Hepatocyte (in vitro differentiated cells): ENCODE data around the gene GRAP2. TPM values are rescaled to one million over a fixed set of nuclear protein-coding genes. Genes with fewer than 3 reads are reported as not detected.

Experiments used
- DNase-seq: peaks from one replicate; pipeline ENCODE4 v3.0.0-alpha.2; 2016; ENCODE audit warnings: low spot score
- H2AFZ ChIP-seq: fragments of 200-600 bp; sonication (generic); 2 replicates; pipeline ENCODE4 v1.6.0; 2016; ENCODE audit warnings: antibody characterized with exemption, mild to moderate bottlenecking
- H3K27ac ChIP-seq: fragments of 200-600 bp; sonication (generic); 2 replicates; pipeline ENCODE4 v1.5.1; 2016; ENCODE audit warnings: mild to moderate bottlenecking
- H3K27me3 ChIP-seq: fragments of 200-600 bp; sonication (generic); 2 replicates; pipeline ENCODE4 v1.6.1; 2016
- H3K36me3 ChIP-seq: fragments of 200-600 bp; sonication (generic); replicated peaks from 2 replicates; pipeline ENCODE4 v1.5.1; 2016; ENCODE audit warnings: low read depth; ENCODE audit not compliant: insufficient read depth
- H3K4me1 ChIP-seq: fragments of 200-600 bp; sonication (generic); 2 replicates; pipeline ENCODE4 v1.5.1; 2016; ENCODE audit warnings: mild to moderate bottlenecking, moderate library complexity; ENCODE audit not compliant: insufficient read depth
- H3K4me2 ChIP-seq: fragments of 200-600 bp; sonication (generic); 2 replicates; pipeline ENCODE4 v1.6.0; 2016
- H3K4me3 ChIP-seq: fragments of 200-600 bp; sonication (generic); 2 replicates; pipeline ENCODE4 v1.5.1; 2016; ENCODE audit warnings: mild to moderate bottlenecking
- H3K79me2 ChIP-seq: fragments of 200-600 bp; sonication (generic); 2 replicates; pipeline ENCODE4 v1.6.0; 2017; ENCODE audit warnings: mild to moderate bottlenecking
- H3K9me2 ChIP-seq: fragments of 200-600 bp; sonication (generic); replicated peaks from 2 replicates; pipeline ENCODE4 v1.6.0; 2017; ENCODE audit warnings: mild to moderate bottlenecking; ENCODE audit not compliant: insufficient read depth
- H3K9me3 ChIP-seq: fragments of 200-600 bp; sonication (generic); 2 replicates; pipeline ENCODE4 v1.5.1; 2016; ENCODE audit warnings: low read depth, mild to moderate bottlenecking
- H4K20me1 ChIP-seq: fragments of 200-600 bp; sonication (generic); 2 replicates; pipeline ENCODE4 v1.6.0; 2016; ENCODE audit warnings: mild to moderate bottlenecking; ENCODE audit not compliant: insufficient read depth, poor library complexity, severe bottlenecking
- EZH2 ChIP-seq: fragments of 200-600 bp; sonication (generic); IDR thresholded peaks from 2 replicates; pipeline ENCODE4 v1.6.1; 2016; ENCODE audit warnings: antibody characterized with exemption, mild to moderate bottlenecking, borderline replicate concordance
- EZH2phosphoT487 ChIP-seq: fragments of 200-600 bp; sonication (generic); IDR thresholded peaks from one replicate; pipeline ENCODE4 v1.6.1; 2018; ENCODE audit warnings: antibody characterized with exemption, mild to moderate bottlenecking, low read depth, moderate library complexity; ENCODE audit not compliant: unreplicated experiment, severe bottlenecking
- WGBS: methylation state at CpG from one replicate; pipeline ENCODE4 v1.1.6; 2016; ENCODE audit warnings: low lambda C conversion rate; ENCODE audit errors: missing lambda C conversion rate; 5-methylcytosine and 5-hydroxymethylcytosine counted together
- polyA plus RNA-seq: library from polyadenylated mRNA; unstranded; fragments of >200 nt; fragmentation: Nextera tagmentation; extraction: Ambion mirVana; gene quantifications from 2 replicates; pipeline ENCODE4 v1.2.1, GENCODE V29; 2016
- total RNA-seq: library from RNA; depleted of rRNA; stranded (reverse); fragments of >200 nt; gene quantifications from 2 replicates; pipeline ENCODE4 v1.2.3, GENCODE V29; 2014
- TF ChIP-seq, protein P1 (sequence below): fragments of 200-600 bp; sonication (generic); IDR thresholded peaks from 2 replicates; pipeline ENCODE4 v1.5.1; 2016; ENCODE audit warnings: antibody characterized with exemption, mild to moderate bottlenecking; ENCODE audit not compliant: poor library complexity

GRAP2 gene
- total and polyA plus RNA-seq, 2 experiments from 2014 or later, result 0.51 TPM; not detected in 1

DNA sequence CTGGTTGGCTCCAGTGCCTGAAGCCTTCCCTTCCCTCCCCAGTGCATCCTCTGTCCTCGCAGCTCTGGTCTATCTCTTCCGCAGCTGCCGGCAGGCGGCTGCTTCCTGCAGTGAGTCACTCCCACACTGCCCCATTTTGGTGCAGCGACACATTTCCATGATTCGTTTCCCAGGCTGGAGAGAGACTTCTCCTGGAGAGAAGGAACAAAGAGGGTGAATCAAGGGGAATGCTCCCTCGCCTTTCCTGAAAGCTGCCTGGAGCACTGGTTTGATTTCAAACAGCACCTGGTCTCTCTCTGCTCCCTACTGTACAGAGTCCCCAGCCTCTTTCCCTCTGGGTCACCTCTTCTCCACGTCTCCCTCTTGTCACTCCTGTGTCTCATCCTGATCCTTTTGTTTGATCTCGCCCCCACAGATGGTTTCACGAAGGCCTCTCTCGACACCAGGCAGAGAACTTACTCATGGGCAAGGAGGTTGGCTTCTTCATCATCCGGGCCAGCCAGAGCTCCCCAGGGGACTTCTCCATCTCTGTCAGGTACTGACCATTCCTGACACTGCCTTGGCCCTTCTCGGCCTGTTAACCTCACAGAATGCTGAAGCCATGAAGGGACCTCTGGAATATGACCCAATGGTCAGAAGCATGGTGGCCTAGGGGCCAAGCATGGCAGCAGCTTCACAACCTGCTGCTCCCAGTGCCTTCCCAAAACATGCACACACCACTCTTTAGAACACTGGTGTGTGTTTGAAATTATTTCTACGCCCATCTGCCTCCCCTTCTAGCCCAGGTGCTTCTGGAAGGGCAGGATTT, 59.0 kb downstream of the GRAP2 start, which contains the start of gene TMA7B:
Gene TMA7B (plus strand): TSS at position 758 of the 808 bp plus-strand sequence. CDS start 3,978 bp downstream, outside the sequence.
- TF ChIP-seq EZH2 (no peak), EZH2phosphoT487 (no peak)
- TF ChIP-seq, protein P1, sequence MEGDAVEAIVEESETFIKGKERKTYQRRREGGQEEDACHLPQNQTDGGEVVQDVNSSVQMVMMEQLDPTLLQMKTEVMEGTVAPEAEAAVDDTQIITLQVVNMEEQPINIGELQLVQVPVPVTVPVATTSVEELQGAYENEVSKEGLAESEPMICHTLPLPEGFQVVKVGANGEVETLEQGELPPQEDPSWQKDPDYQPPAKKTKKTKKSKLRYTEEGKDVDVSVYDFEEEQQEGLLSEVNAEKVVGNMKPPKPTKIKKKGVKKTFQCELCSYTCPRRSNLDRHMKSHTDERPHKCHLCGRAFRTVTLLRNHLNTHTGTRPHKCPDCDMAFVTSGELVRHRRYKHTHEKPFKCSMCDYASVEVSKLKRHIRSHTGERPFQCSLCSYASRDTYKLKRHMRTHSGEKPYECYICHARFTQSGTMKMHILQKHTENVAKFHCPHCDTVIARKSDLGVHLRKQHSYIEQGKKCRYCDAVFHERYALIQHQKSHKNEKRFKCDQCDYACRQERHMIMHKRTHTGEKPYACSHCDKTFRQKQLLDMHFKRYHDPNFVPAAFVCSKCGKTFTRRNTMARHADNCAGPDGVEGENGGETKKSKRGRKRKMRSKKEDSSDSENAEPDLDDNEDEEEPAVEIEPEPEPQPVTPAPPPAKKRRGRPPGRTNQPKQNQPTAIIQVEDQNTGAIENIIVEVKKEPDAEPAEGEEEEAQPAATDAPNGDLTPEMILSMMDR, result peak; percentile 8
- WGBS, result 51% methylated on average over 14 of the region's 14 CpGs
- Histone ChIP-seq H3K4me3 (no peak within 1 kb of the TSS), H2AFZ (no peak within 1 kb of the TSS), H4K20me1 (no peaks in the 10 kb centered on the region), H3K9me2 (no peaks in the 10 kb centered on the region), H3K4me1 (no peaks in the 10 kb centered on the region), H3K9me3 (no peaks in the 10 kb centered on the region), H3K36me3 (no peaks in the 10 kb centered on the region), H3K4me2 (no peak within 1 kb of the TSS), H3K79me2 (no peaks in the 10 kb centered on the region), H3K27me3 (no peaks in the 10 kb centered on the region), H3K27ac (peak within 1 kb of the TSS; percentile 18)
- DNase-seq, result peak; percentile 68

DNA sequence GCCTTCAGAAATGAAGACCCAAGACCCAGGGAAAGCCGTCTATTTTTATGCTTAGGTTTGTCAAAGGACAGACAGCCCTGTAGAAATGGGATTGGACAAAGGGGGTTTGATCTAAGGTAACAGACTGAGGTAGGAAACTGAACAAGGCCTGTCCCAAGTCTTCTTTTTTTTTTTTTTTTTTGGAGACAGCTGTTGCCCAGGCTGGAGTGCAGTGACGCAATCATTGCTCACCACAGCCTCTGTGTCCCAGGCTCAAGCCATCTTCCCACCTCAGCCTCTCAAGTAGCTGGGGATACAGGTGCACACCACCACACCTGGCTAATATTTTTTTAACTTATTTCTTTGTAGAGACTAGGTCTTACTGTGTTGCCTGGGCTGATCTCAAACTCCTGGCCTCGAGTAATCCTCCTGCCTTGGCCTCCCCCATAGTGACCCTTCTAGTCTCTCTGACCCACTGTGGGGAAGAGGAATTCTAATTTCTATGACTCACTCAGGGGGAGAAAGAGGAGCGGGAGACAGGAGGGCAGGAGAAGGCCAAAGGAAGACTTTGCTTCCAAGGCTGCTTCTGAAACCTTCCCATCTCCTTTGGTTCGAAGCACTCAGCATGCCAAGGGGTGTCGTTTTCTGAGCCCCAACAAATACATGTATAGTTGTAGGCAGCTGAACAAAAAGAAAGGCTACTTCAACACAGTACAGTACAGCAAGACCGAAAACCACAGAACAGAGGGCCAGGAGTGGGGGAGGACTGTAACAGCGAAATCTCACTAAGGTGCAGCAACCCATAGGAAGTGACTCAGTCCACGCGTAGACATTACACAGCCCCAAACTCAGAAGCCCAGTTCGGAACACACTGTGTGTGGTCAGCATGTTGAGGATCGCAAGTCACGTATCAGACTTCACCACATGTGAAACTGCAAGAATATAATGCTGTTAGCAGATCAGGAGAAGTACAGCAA, 60.2 kb downstream of the GRAP2 start:
- H3K36me3 ChIP-seq, result no peaks in the 10 kb centered on the region
- H3K4me3 ChIP-seq, result no peak overlapping the region
- H3K79me2 ChIP-seq, result no peaks in the 10 kb centered on the region
- no peaks in the 10 kb centered on the region for H4K20me1 ChIP-seq
- no peaks in the 10 kb centered on the region for H3K27me3 ChIP-seq
- TF ChIP-seq, protein P1, result no peak
- TF ChIP-seq EZH2phosphoT487 (no peak), EZH2 (no peak)
- peak; percentile 27 for DNase-seq
- no peaks in the 10 kb centered on the region for H3K9me3 ChIP-seq
- H3K9me2 ChIP-seq, result no peaks in the 10 kb centered on the region
- WGBS, result 73% methylated on average over 13 of the region's 13 CpGs
- H3K4me2 ChIP-seq, result no peak overlapping the region
- no peak overlapping the region for H2AFZ ChIP-seq
- H3K27ac ChIP-seq, result peak overlapping the region; percentile 40
- H3K4me1 ChIP-seq, result no peaks in the 10 kb centered on the region

DNA sequence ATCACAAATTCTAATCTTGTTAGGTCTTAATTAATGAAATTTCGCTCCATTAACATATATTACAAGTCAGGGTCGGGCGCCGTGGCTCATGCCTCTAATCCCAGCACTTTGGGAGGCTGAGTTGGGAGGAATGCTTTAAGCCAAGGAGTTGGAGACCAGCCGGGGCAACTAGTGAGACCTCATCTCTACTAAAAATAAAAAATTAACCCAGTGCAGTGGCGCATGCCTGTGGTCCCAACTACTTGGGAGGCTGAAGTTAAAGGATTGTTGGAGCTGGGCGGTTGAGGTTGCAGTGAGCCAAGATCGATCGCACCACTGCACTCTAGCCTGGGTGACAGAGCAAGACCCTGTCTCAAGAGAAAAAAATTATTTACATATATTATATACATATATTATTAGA, 61.2 kb downstream of the GRAP2 start:
- H3K4me2 ChIP-seq, result no peak overlapping the region
- H3K4me1 ChIP-seq, result peaks cover 8% of the 10 kb centered on the region
- 84% methylated on average over 9 of the region's 9 CpGs for WGBS
- no peaks in the 10 kb centered on the region for H3K79me2 ChIP-seq
- no peak for DNase-seq
- H3K4me3 ChIP-seq, result no peak overlapping the region
- no peaks in the 10 kb centered on the region for H3K9me2 ChIP-seq
- H4K20me1 ChIP-seq, result no peaks in the 10 kb centered on the region
- TF ChIP-seq EZH2, result no peak
- no peak for TF ChIP-seq EZH2phosphoT487
- TF ChIP-seq, protein P1, result no peak
- no peaks in the 10 kb centered on the region for H3K9me3 ChIP-seq
- no peaks in the 10 kb centered on the region for H3K36me3 ChIP-seq
- no peaks in the 10 kb centered on the region for H3K27me3 ChIP-seq
- peak overlapping the region; percentile 40 for H3K27ac ChIP-seq
- no peak overlapping the region for H2AFZ ChIP-seq
